K562 (cell line): ENCODE data around the gene PHF20. TPM values are rescaled to one million over a fixed set of nuclear protein-coding genes. Genes with fewer than 3 reads are reported as not detected.
A peak's percentile ranks its signal among the peaks of the same experiment; 100 is the strongest.

Source experiments
- ARID3A ChIP-seq: IDR thresholded peaks from 2 replicates; pipeline ENCODE4 v1.6.1; 2012; ENCODE audit warnings: low read depth, low read length, improper control_type of control experiment, borderline replicate concordance
- BACH1 ChIP-seq: fragments of 200-800 bp; sonication (Bioruptor generic); IDR thresholded peaks from 2 replicates; pipeline ENCODE4 v1.6.1; 2016; ENCODE audit warnings: missing genetic modification characterization, missing compliant biosample characterization
- CBX2 ChIP-seq: fragments of 200-600 bp; sonication (generic); IDR thresholded peaks from one replicate; pipeline ENCODE4 v1.6.1; 2012; ENCODE audit warnings: mild to moderate bottlenecking, low read length, inconsistent platforms; ENCODE audit not compliant: insufficient read depth, poor library complexity, severe bottlenecking
- CBX5 ChIP-seq: IDR thresholded peaks from 2 replicates; pipeline ENCODE4 v1.6.1; 2014; ENCODE audit warnings: low read depth, borderline replicate concordance
- FOXK2 ChIP-seq, 2 experiments: fragments of 450-650 bp; IDR thresholded peaks in 1 of 2; conservative IDR thresholded peaks in 1 of 2; 2 replicates each; pipeline ENCODE4 v1.6.1; 2016; ENCODE audit warnings: low read depth in 2 of 2, mild to moderate bottlenecking in 1 of 2
- IRF1 ChIP-seq: sonication (generic); formaldehyde crosslinking; IDR thresholded peaks from 2 replicates; pipeline ENCODE4 v1.8.0; 2022; ENCODE audit warnings: missing genetic modification reagents, mild to moderate bottlenecking, borderline replicate concordance
- MAZ ChIP-seq, 2 experiments: fragments of 450-650 bp in 1 of 2; sonication (generic) in 1 of 2; formaldehyde crosslinking; IDR thresholded peaks in 1 of 2; conservative IDR thresholded peaks in 1 of 2; 2 replicates each; pipeline versions ENCODE4 v1.4.0 to v1.5.0; 2020; ENCODE audit warnings: mild to moderate bottlenecking in 1 of 2, missing genetic modification reagents in 1 of 2
- MED1 ChIP-seq: sonication (generic); formaldehyde crosslinking; IDR thresholded peaks from 2 replicates; pipeline ENCODE4 v1.8.1; 2023; ENCODE audit warnings: missing genetic modification reagents, borderline replicate concordance
- MGA ChIP-seq: fragments of 450-650 bp; IDR thresholded peaks from 2 replicates; pipeline ENCODE4 v1.6.1; 2016; ENCODE audit warnings: mild to moderate bottlenecking, moderate library complexity
- NFYB ChIP-seq: IDR thresholded peaks from 2 replicates; pipeline ENCODE4 v1.6.1; 2011; ENCODE audit warnings: mild to moderate bottlenecking, moderate library complexity; ENCODE audit not compliant: insufficient read length; ENCODE audit errors: extremely low read depth
- POLR3G ChIP-seq: IDR thresholded peaks from 2 replicates; pipeline ENCODE4 v1.6.1; 2011; ENCODE audit not compliant: insufficient read length, insufficient replicate concordance; ENCODE audit errors: extremely low read depth
- RBM34 ChIP-seq: fragments of 200-400 bp; formaldehyde crosslinking; IDR thresholded peaks from 2 replicates; pipeline ENCODE4 v1.6.1; 2018; ENCODE audit warnings: low read length, borderline replicate concordance; ENCODE audit not compliant: insufficient read depth
- TCF3 ChIP-seq: sonication (generic); formaldehyde crosslinking; IDR thresholded peaks from 2 replicates; pipeline ENCODE4 v1.4.0; 2020; ENCODE audit warnings: mild to moderate bottlenecking, missing genetic modification reagents
- polyA plus RNA-seq, 8 experiments: library from polyadenylated mRNA; depleted of rRNA in 4 of 8; stranded (reverse) in 5 of 8; unstranded in 3 of 8; fragments of >200 nt; fragmentation: Nextera tagmentation in 2 of 8; fragmentation: Illumina TruSeq in 1 of 8; extraction: Ambion mirVana in 2 of 8; extraction: Trizol in 1 of 8; gene quantifications; 2 replicates each; pipeline versions ENCODE4 v1.2.1 to v1.2.3, GENCODE V29; 2011 to 2014; ENCODE audit warnings: inconsistent platforms in 1 of 8, missing spikeins in 1 of 8
- total RNA-seq, 7 experiments: library from RNA; depleted of rRNA in 6 of 7; stranded (reverse); fragments of >200 nt in 6 of 7; fragmentation: Illumina TruSeq in 2 of 7; extraction: Trizol in 2 of 7; gene quantifications; 2 replicates each; pipeline versions ENCODE4 v1.2.1 to v1.2.3, GENCODE V29; 2011 to 2021; ENCODE audit warnings: low replicate concordance in 1 of 7

PHF20 gene
- total and polyA plus RNA-seq, 9 of the 15 experiments (the other 6 are each of a cell fraction or from before 2014, with no cell fraction given): 49.9 to 196 (median 70.7) TPM

GRCh38 chr20:35773154-35773751, 1.4 kb downstream of the PHF20 start (continued):
- TF ChIP-seq MGA: no peak
- no peak for TF ChIP-seq CBX5
- no peak for TF ChIP-seq FOXK2 (conservative IDR thresholded peaks at IDR 0.05 in 1 of 2, IDR thresholded peaks at IDR 0.05 in 1 of 2; ENCODE audit: low read depth in 2 of 2)
- no peak for TF ChIP-seq ARID3A
- no peak for TF ChIP-seq RBM34
- TF ChIP-seq MED1 (CRISPR knock-in tag): no peak
- no peak for TF ChIP-seq IRF1 (CRISPR knock-in tag)
- TF ChIP-seq CBX2: no peak
- TF ChIP-seq MAZ (CRISPR knock-in tag; conservative IDR thresholded peaks at IDR 0.05 in 1 of 2, IDR thresholded peaks at IDR 0.05 in 1 of 2): 0 out of 4 replicates have a peak, but pooled peaks of 1 of the 2 experiments have one; percentile 31
- 0 out of 2 replicates have a peak, but pooled peaks have one; percentile 8 for TF ChIP-seq TCF3 (CRISPR knock-in tag)
- no peak for TF ChIP-seq POLR3G
- no peak for TF ChIP-seq NFYB
- no peak for TF ChIP-seq BACH1 (tag)
